Transverse colon (tissue), 4 donors: Measurements from ENCODE around the gene CFAP46. TPM values are rescaled to one million over a fixed set of nuclear protein-coding genes. Genes with fewer than 3 reads are reported as not detected.

Experiments used
- DNase-seq: peaks from one replicate; pipeline ENCODE4 v3.0.0-alpha.2; 2019
- H3K27ac ChIP-seq, 4 donors: fragments of 200-600 bp; sonication (generic); 2 replicates each; pipeline ENCODE4 v1.5.1; 2016 to 2018; ENCODE audit warnings: inconsistent platforms in 4 of 4
- H3K27me3 ChIP-seq: fragments of 200-600 bp; sonication (generic); 2 replicates; pipeline ENCODE4 v1.5.1; 2017; ENCODE audit warnings: inconsistent platforms
- H3K36me3 ChIP-seq, 4 donors: fragments of 200-600 bp; sonication (generic); 2 replicates each; pipeline ENCODE4 v1.5.1; 2017 to 2019; ENCODE audit warnings: inconsistent platforms in 4 of 4
- H3K4me1 ChIP-seq, 4 donors: fragments of 200-600 bp; sonication (generic); 2 replicates each; pipeline ENCODE4 v1.5.1; 2017 to 2020; ENCODE audit warnings: inconsistent platforms in 4 of 4
- H3K4me3 ChIP-seq, 4 donors: fragments of 200-600 bp; sonication (generic); 1 replicate in 1 of 4; 2 replicates in 3 of 4; pipeline versions ENCODE4 v1.5.1 to v1.6.1; 2017 to 2019; ENCODE audit warnings: inconsistent platforms in 4 of 4
- H3K9me3 ChIP-seq, 2 donors: fragments of 200-600 bp; sonication (generic); 2 replicates each; pipeline ENCODE4 v1.5.1; 2017 to 2019; ENCODE audit warnings: inconsistent platforms in 2 of 2
- CTCF ChIP-seq, 5 experiments: fragments of 200-600 bp in 3 of 5; fragments of 450-650 bp in 2 of 5; sonication (generic) in 3 of 5; IDR thresholded peaks; 1 replicate in 2 of 5; 2 replicates in 3 of 5; pipeline ENCODE4 v1.5.1; 2016 to 2017; ENCODE audit warnings: antibody characterized with exemption in 5 of 5, inconsistent platforms in 3 of 5, mild to moderate bottlenecking in 2 of 5, moderate library complexity in 1 of 5
- EP300 ChIP-seq: sonication (generic); formaldehyde crosslinking; IDR thresholded peaks from one replicate; pipeline ENCODE4 v1.6.1; 2017; ENCODE audit warnings: antibody characterized with exemption, low read depth
- POLR2A ChIP-seq: fragments of 450-650 bp; IDR thresholded peaks from one replicate; pipeline ENCODE4 v1.6.1; 2016; ENCODE audit warnings: antibody characterized with exemption, mild to moderate bottlenecking, moderate library complexity
- POLR2AphosphoS5 ChIP-seq, 3 donors: sonication (generic); formaldehyde crosslinking; IDR thresholded peaks; one replicate each; pipeline ENCODE4 v1.6.1; 2016; ENCODE audit warnings: antibody characterized with exemption in 3 of 3
- WGBS, 2 donors: methylation state at CpG; one replicate each; pipeline ENCODE4 v1.1.5; 2018; ENCODE audit warnings: low coverage in 1 of 2; 5-methylcytosine and 5-hydroxymethylcytosine counted together
- in situ Hi-C, 4 donors: fragments of 200-750 bp; cut with MboI; loops; one replicate each; pipeline versions ENCODE4 v1.15.0 to v1.15.1; 2017; ENCODE audit warnings: low sequenced_read_pairs in 3 of 4, low pct_ligation_motif_present in 1 of 4, low pct_unique_long_range_greater_than_20kb in 1 of 4
- intact Hi-C: fragments of 100-400 bp; cut with DNase I; formaldehyde crosslinking; loops from one replicate; pipeline ENCODE4 v1.15.1; 2023; ENCODE audit warnings: low total_unique reads
- total RNA-seq, 4 donors: library from RNA; depleted of rRNA; stranded (reverse); fragments of >200 nt; gene quantifications; one replicate each; pipeline ENCODE4 v1.1.0, GENCODE V29; 2016

Gene CFAP46
- total RNA-seq, 4 donors from 2014 or later = not detected

DNA sequence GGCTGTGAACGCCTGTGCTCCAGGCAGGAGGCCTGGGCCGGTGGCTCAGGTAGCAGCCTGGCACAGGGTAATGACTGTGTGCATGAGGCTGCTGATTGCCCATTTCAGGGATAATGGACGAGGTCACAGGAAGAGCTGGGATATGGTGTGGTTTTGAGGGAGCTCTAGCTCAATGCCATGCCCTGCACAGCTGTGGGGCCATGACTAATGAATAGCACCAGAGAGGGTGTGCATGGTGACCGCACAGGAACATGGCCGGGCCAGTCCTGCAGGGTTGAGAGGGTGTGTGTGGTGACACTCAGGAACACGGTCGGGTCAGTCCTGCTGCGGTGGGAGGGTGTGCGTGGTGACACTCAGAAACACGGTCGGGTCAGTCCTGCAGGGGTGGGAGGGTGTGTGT is 178.3 kb downstream of the CFAP46 start:
- intact Hi-C loops = no loop called here
- WGBS, 2 donors = 85% methylated on average over 10 of the region's 11 CpGs; no CpG with 5 or more reads in 1 of the 2 donors
- Histone ChIP-seq H3K27ac (no peak overlapping the region), H3K4me1 (no peaks in the 10 kb centered on the region), H3K4me3 (no peak overlapping the region), H3K27me3 (no peaks in the 10 kb centered on the region), H3K9me3 (no peaks in the 10 kb centered on the region), H3K36me3 (no peaks in the 10 kb centered on the region)
- TF ChIP-seq POLR2AphosphoS5 (IDR thresholded peaks at IDR 0.05) (no peak), EP300 (no peak), CTCF (IDR thresholded peaks at IDR 0.05) (no peak), POLR2A (no peak)
- no peak for DNase-seq
- in situ Hi-C loops = no loop called here

- WGBS, 2 donors = 85% methylated on average over 5 of the region's 5 CpGs; no CpG with 5 or more reads in 1 of the 2 donors
- Histone ChIP-seq H3K9me3 (no peaks in the 10 kb centered on the region), H3K4me1 (no peaks in the 10 kb centered on the region), H3K27me3 (no peaks in the 10 kb centered on the region), H3K36me3 (no peaks in the 10 kb centered on the region), H3K4me3 (no peak overlapping the region), H3K27ac (no peak overlapping the region)
- TF ChIP-seq POLR2AphosphoS5 (IDR thresholded peaks at IDR 0.05) = no peak
- no peak for TF ChIP-seq EP300
- TF ChIP-seq POLR2A = no peak
- no peak for TF ChIP-seq CTCF (IDR thresholded peaks at IDR 0.05)
- in situ Hi-C loops (no loop called here), intact Hi-C loops (no loop called here)
- no peak for DNase-seq
These were observed 178.8 kb downstream of the CFAP46 start for GRCh38 chr10:132763545-132763944.

- no peak for DNase-seq
- no peaks in the 10 kb centered on the region for H3K36me3 ChIP-seq
- H3K4me3 ChIP-seq = no peak overlapping the region
- in situ Hi-C loops = no loop called here
- no peak for TF ChIP-seq EP300
- no peak for TF ChIP-seq CTCF (IDR thresholded peaks at IDR 0.05)
- TF ChIP-seq POLR2AphosphoS5 (IDR thresholded peaks at IDR 0.05) = no peak
- no peak for TF ChIP-seq POLR2A
- no peaks in the 10 kb centered on the region for H3K27me3 ChIP-seq
- no peaks in the 10 kb centered on the region for H3K4me1 ChIP-seq
- H3K27ac ChIP-seq = no peak overlapping the region
- 75 to 89% methylated on average over 4 to 6 of the region's 6 CpGs for WGBS, 2 donors
- intact Hi-C loops = no loop called here
- H3K9me3 ChIP-seq = no peaks in the 10 kb centered on the region
These were observed 180.1 kb downstream of the CFAP46 start for GRCh38 chr10:132762267-132762666.

- no peak for DNase-seq
- no peak for TF ChIP-seq EP300
- no peak for TF ChIP-seq CTCF (IDR thresholded peaks at IDR 0.05)
- TF ChIP-seq POLR2A = no peak
- no peak for TF ChIP-seq POLR2AphosphoS5 (IDR thresholded peaks at IDR 0.05)
- Histone ChIP-seq H3K27ac (no peak overlapping the region), H3K4me1 (no peaks in the 10 kb centered on the region), H3K4me3 (no peak overlapping the region), H3K27me3 (no peaks in the 10 kb centered on the region), H3K9me3 (no peaks in the 10 kb centered on the region), H3K36me3 (no peaks in the 10 kb centered on the region)
- WGBS, 2 donors = 94 to 95% methylated on average over 7 to 10 of the region's 11 CpGs
- intact Hi-C loops = no loop called here
- in situ Hi-C loops = no loop called here
These were observed 180.8 kb downstream of the CFAP46 start for GRCh38 chr10:132761395-132762060.
